ENCODE data around the gene RPAP2.

The RPAP2 gene

DNA sequence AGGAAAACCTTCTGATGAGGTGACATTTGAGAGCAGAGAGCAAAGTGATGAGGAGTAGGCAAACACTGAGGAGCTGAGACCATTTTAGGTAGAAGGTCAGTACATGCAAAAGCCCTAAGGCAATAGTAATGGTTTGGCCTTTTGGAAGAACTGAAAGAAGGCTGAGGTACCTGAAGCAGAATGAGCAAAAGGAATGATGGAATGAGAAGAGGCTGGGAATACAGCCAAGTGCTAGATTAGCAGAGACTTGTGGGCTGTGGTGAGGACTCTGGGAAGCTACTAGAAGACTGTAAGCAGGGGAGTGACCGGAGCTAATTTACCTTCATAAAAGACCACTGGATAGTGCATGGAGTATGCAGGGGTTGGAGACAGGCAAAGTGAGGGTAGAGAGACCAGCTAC lies 110.0 kb downstream of the RPAP2 start:
- no peak overlapping the region for H3K4me3 ChIP-seq (ENCODE audit: low read depth, low read length)
- no peak overlapping the region for H3K27ac ChIP-seq
- H3K36me3 ChIP-seq (ENCODE audit: control insufficient read depth, insufficient read depth, low read length) = no peaks in the 10 kb centered on the region
- H2AFZ ChIP-seq = no peak overlapping the region
- no peak overlapping the region for H3K4me2 ChIP-seq (ENCODE audit: low read length)
- no peaks in the 10 kb centered on the region for H3K4me1 ChIP-seq
- no peaks in the 10 kb centered on the region for H3K9me3 ChIP-seq (ENCODE audit: control insufficient read depth, low read length)
- TF ChIP-seq, protein P1, sequence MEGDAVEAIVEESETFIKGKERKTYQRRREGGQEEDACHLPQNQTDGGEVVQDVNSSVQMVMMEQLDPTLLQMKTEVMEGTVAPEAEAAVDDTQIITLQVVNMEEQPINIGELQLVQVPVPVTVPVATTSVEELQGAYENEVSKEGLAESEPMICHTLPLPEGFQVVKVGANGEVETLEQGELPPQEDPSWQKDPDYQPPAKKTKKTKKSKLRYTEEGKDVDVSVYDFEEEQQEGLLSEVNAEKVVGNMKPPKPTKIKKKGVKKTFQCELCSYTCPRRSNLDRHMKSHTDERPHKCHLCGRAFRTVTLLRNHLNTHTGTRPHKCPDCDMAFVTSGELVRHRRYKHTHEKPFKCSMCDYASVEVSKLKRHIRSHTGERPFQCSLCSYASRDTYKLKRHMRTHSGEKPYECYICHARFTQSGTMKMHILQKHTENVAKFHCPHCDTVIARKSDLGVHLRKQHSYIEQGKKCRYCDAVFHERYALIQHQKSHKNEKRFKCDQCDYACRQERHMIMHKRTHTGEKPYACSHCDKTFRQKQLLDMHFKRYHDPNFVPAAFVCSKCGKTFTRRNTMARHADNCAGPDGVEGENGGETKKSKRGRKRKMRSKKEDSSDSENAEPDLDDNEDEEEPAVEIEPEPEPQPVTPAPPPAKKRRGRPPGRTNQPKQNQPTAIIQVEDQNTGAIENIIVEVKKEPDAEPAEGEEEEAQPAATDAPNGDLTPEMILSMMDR (IDR thresholded peaks at IDR 0.05) = no peak
- H3K9ac ChIP-seq = no peak overlapping the region
- no peaks in the 10 kb centered on the region for H3K27me3 ChIP-seq (ENCODE audit: control insufficient read depth, insufficient read depth, low read length)
- H3K79me2 ChIP-seq = no peaks in the 10 kb centered on the region

DNA sequence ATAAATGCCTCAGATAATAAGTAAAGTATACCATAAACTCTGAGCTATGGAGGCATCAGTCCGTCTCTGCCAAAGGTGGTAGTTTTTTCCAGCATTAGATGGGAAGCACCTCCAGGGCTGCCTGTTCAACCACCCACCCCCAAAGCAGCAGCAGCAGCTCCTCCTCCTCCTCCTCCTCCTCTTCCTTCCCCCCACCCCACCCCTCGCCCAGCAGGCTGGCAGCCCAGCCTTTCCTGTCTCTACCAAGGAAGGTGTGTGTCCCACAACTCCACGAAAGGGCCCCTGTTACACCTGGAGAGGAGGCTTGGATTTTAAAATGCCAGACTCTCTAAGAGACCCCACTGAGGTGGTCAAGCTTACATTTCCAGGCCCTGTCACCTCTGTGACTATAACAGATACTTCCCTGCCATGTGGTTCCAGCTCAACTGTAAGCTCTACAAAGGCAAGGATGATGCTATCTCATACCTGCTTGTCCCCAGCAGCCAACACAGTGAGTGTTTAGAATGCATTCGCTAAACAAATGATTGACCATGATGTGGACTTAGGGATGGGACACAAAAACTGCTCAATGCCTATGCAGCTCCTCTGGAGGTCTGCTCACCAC lies 111.2 kb downstream of the RPAP2 start:
- H3K4me2 ChIP-seq (ENCODE audit: low read length) = no peak overlapping the region
- H2AFZ ChIP-seq = no peak overlapping the region
- H3K36me3 ChIP-seq (ENCODE audit: control insufficient read depth, insufficient read depth, low read length) = no peaks in the 10 kb centered on the region
- no peaks in the 10 kb centered on the region for H3K9me3 ChIP-seq (ENCODE audit: control insufficient read depth, low read length)
- TF ChIP-seq, protein P1 (IDR thresholded peaks at IDR 0.05) = no peak
- no peaks in the 10 kb centered on the region for H3K4me1 ChIP-seq
- no peaks in the 10 kb centered on the region for H3K27me3 ChIP-seq (ENCODE audit: control insufficient read depth, insufficient read depth, low read length)
- no peaks in the 10 kb centered on the region for H3K79me2 ChIP-seq
- H3K9ac ChIP-seq = no peak overlapping the region
- no peak overlapping the region for H3K4me3 ChIP-seq (ENCODE audit: low read depth, low read length)
- no peak overlapping the region for H3K27ac ChIP-seq

DNA sequence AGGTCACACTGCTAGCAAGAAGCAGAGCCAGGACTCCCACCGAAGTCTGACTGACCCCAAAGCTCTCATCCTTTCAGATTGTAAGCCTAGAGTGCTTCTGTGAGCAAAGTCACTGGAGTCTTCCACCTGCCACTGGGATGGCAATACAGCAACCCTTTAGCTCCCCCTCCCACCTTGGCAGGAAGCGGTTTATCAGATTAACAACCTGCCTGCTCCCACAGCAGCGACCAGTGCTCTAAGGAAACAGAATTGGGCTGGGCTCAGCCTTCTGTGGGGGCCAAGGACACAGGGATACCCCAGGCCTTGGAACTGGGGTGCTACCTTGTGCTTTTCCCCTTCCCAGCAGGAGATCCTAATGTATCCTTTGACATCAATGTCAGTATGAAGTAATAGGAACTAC lies 111.8 kb downstream of the RPAP2 start:
- Histone ChIP-seq H3K79me2 (no peaks in the 10 kb centered on the region), H3K9ac (no peak overlapping the region), H2AFZ (no peak overlapping the region), H3K4me1 (no peaks in the 10 kb centered on the region), H3K27ac (no peak overlapping the region), H3K36me3 (ENCODE audit: control insufficient read depth, insufficient read depth, low read length) (no peaks in the 10 kb centered on the region), H3K27me3 (ENCODE audit: control insufficient read depth, insufficient read depth, low read length) (no peaks in the 10 kb centered on the region), H3K4me3 (ENCODE audit: low read depth, low read length) (no peak overlapping the region), H3K9me3 (ENCODE audit: control insufficient read depth, low read length) (no peaks in the 10 kb centered on the region), H3K4me2 (ENCODE audit: low read length) (no peak overlapping the region)
- TF ChIP-seq, protein P1 (IDR thresholded peaks at IDR 0.05) = no peak

DNA sequence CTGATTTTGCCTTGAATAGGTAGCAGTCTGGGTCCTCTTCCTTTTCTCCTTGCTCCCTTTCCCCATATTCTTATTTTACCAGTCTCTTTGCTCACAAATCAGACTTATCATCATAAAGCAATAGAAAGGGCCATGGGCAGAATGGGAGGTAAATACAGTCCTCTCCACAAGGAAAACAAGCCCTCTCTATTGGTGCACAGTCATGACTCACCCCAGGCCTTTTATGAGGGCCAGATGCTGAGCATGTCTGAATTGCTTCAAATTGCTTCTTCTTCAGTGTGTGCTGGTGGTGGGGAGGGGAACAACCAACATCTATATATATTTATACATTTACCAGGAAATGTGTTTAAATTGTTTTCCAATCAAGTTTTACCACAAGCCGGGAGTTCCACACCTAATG lies 112.7 kb downstream of the RPAP2 start:
- H3K9me3 ChIP-seq (ENCODE audit: control insufficient read depth, low read length) = no peaks in the 10 kb centered on the region
- no peak overlapping the region for H2AFZ ChIP-seq
- H3K27ac ChIP-seq = no peak overlapping the region
- H3K4me2 ChIP-seq (ENCODE audit: low read length) = no peak overlapping the region
- H3K36me3 ChIP-seq (ENCODE audit: control insufficient read depth, insufficient read depth, low read length) = no peaks in the 10 kb centered on the region
- no peaks in the 10 kb centered on the region for H3K27me3 ChIP-seq (ENCODE audit: control insufficient read depth, insufficient read depth, low read length)
- no peak overlapping the region for H3K9ac ChIP-seq
- no peaks in the 10 kb centered on the region for H3K79me2 ChIP-seq
- no peak overlapping the region for H3K4me3 ChIP-seq (ENCODE audit: low read depth, low read length)
- no peaks in the 10 kb centered on the region for H3K4me1 ChIP-seq
- TF ChIP-seq, protein P1 (IDR thresholded peaks at IDR 0.05) = no peak

DNA sequence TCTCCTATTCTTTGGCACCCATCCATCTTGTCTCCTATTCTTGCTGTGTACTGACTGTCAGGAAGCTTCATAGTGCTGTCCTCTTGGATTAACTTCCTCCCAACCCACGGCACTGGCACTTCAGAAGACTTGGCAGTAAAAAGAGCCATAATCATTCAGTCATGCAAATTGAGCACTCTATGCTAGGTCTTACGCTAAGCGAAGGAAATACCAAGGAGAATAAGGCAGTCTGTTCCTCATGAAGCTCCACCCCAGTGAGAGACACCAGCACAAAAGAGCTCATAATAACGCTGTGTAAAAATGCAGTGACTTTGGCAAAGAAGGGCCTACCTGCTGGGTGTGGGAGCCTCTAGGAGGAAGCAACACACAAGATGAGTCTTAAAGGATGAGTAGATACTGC lies 120.8 kb downstream of the RPAP2 start:
- H3K9me3 ChIP-seq (ENCODE audit: control insufficient read depth, low read length) = no peaks in the 10 kb centered on the region
- no peak overlapping the region for H2AFZ ChIP-seq
- no peak overlapping the region for H3K27ac ChIP-seq
- TF ChIP-seq, protein P1 (IDR thresholded peaks at IDR 0.05) = no peak
- no peaks in the 10 kb centered on the region for H3K79me2 ChIP-seq
- H3K27me3 ChIP-seq (ENCODE audit: control insufficient read depth, insufficient read depth, low read length) = no peaks in the 10 kb centered on the region
- no peak overlapping the region for H3K4me3 ChIP-seq (ENCODE audit: low read depth, low read length)
- H3K9ac ChIP-seq = no peak overlapping the region
- H3K36me3 ChIP-seq (ENCODE audit: control insufficient read depth, insufficient read depth, low read length) = no peaks in the 10 kb centered on the region
- no peak overlapping the region for H3K4me2 ChIP-seq (ENCODE audit: low read length)
- no peaks in the 10 kb centered on the region for H3K4me1 ChIP-seq

All from parathyroid adenoma (tissue), 2 donors.